H9 (cell line): ENCODE results near the gene SKAP1. TPM values are rescaled to one million over a fixed set of nuclear protein-coding genes. Genes with fewer than 3 reads are reported as not detected.

Experiments
- DNase-seq: peaks from one replicate; pipeline ENCODE4 v3.0.0-alpha.2; 2017
- H2AFZ ChIP-seq: one replicate; pipeline ENCODE4 v1.6.1; 2013; ENCODE audit warnings: mild to moderate bottlenecking, low read length, control low read depth, moderate library complexity
- H2AK5ac ChIP-seq: 2 replicates; pipeline ENCODE4 v1.6.1; 2013; ENCODE audit warnings: low read length, control low read depth, mixed read lengths; ENCODE audit not compliant: insufficient read length
- H2BK120ac ChIP-seq: one replicate; pipeline ENCODE4 v1.6.1; 2013; ENCODE audit warnings: low read depth, mild to moderate bottlenecking, low read length, control low read depth, inconsistent platforms; ENCODE audit not compliant: poor library complexity, severe bottlenecking
- H2BK12ac ChIP-seq: 2 replicates; pipeline ENCODE4 v1.6.1; 2013; ENCODE audit warnings: low read length, control low read depth, mixed read lengths, low read depth; ENCODE audit not compliant: insufficient read length
- H2BK15ac ChIP-seq: 2 replicates; pipeline ENCODE4 v1.6.1; 2013; ENCODE audit warnings: low read depth, low read length, control low read depth
- H2BK20ac ChIP-seq: one replicate; pipeline ENCODE4 v1.6.1; 2013; ENCODE audit warnings: low read depth, mild to moderate bottlenecking, low read length, control low read depth, inconsistent platforms; ENCODE audit not compliant: poor library complexity, severe bottlenecking
- H2BK5ac ChIP-seq: 2 replicates; pipeline ENCODE4 v1.6.1; 2013; ENCODE audit warnings: low read length, control low read depth, mixed read lengths; ENCODE audit not compliant: insufficient read length
- H3K14ac ChIP-seq: 2 replicates; pipeline ENCODE4 v1.6.1; 2013; ENCODE audit warnings: low read length, control low read depth; ENCODE audit not compliant: insufficient read depth
- H3K18ac ChIP-seq: 2 replicates; pipeline ENCODE4 v1.6.1; 2013; ENCODE audit warnings: low read depth, mild to moderate bottlenecking, mixed read lengths, low read length, control low read depth; ENCODE audit not compliant: insufficient read length
- H3K23ac ChIP-seq: 2 replicates; pipeline ENCODE4 v1.6.1; 2013; ENCODE audit warnings: low read length, control low read depth, mixed read lengths, low read depth; ENCODE audit not compliant: insufficient read length
- H3K23me2 ChIP-seq: 2 replicates; pipeline ENCODE4 v1.6.1; 2013; ENCODE audit warnings: low read depth, mild to moderate bottlenecking, mixed read lengths, low read length, control low read depth; ENCODE audit not compliant: insufficient read length, poor library complexity, severe bottlenecking
- H3K27ac ChIP-seq: 2 replicates; pipeline ENCODE4 v1.5.1; 2013; ENCODE audit warnings: low read length, control low read depth, mixed read lengths, low read depth; ENCODE audit not compliant: insufficient read length
- H3K27me3 ChIP-seq: 2 replicates; pipeline ENCODE4 v1.6.1; 2013; ENCODE audit warnings: low read length, control low read depth, inconsistent platforms; ENCODE audit not compliant: insufficient read depth
- H3K4ac ChIP-seq: 2 replicates; pipeline ENCODE4 v1.6.1; 2013; ENCODE audit warnings: low read depth, mild to moderate bottlenecking, control low read depth, inconsistent platforms, low read length, moderate library complexity
- H3K4me1 ChIP-seq: 2 replicates; pipeline ENCODE4 v1.6.1; 2013; ENCODE audit warnings: low read length, control low read depth, inconsistent platforms; ENCODE audit not compliant: insufficient read depth
- H3K4me2 ChIP-seq: 2 replicates; pipeline ENCODE4 v1.6.1; 2013; ENCODE audit warnings: low read length, control low read depth, mixed read lengths; ENCODE audit not compliant: insufficient read length, insufficient read depth
- H3K56ac ChIP-seq: 2 replicates; pipeline ENCODE4 v1.6.1; 2013; ENCODE audit warnings: low read depth, mild to moderate bottlenecking, mixed read lengths, low read length, control low read depth; ENCODE audit not compliant: insufficient read length
- H3K79me1 ChIP-seq: 2 replicates; pipeline ENCODE4 v1.6.1; 2013; ENCODE audit warnings: low read depth, mild to moderate bottlenecking, moderate library complexity, low read length, control low read depth, inconsistent platforms; ENCODE audit not compliant: insufficient read depth, poor library complexity, severe bottlenecking
- H3K79me2 ChIP-seq: 2 replicates; pipeline ENCODE4 v1.6.1; 2013; ENCODE audit warnings: low read length, control low read depth, inconsistent platforms; ENCODE audit not compliant: insufficient read depth
- H3K9ac ChIP-seq: 2 replicates; pipeline ENCODE4 v1.6.1; 2013; ENCODE audit warnings: low read length, control low read depth, mixed read lengths; ENCODE audit not compliant: insufficient read length; ENCODE audit errors: extremely low read depth
- H3K9me3 ChIP-seq: one replicate; pipeline ENCODE4 v1.6.1; 2013; ENCODE audit warnings: low read depth, low read length, inconsistent platforms; ENCODE audit not compliant: control insufficient read depth
- H3T11ph ChIP-seq: one replicate; pipeline ENCODE4 v1.6.1; 2013; ENCODE audit warnings: mild to moderate bottlenecking, low read length, control low read depth, inconsistent platforms
- H4K20me1 ChIP-seq: one replicate; pipeline ENCODE4 v1.6.1; 2013; ENCODE audit not compliant: control insufficient read depth, insufficient read length, insufficient read depth
- H4K5ac ChIP-seq: 2 replicates; pipeline ENCODE4 v1.6.1; 2013; ENCODE audit warnings: low read depth, mild to moderate bottlenecking, mixed read lengths, low read length, control low read depth; ENCODE audit not compliant: insufficient read length
- H4K8ac ChIP-seq: replicated peaks from 2 replicates; pipeline ENCODE4 v1.6.1; 2013; ENCODE audit warnings: low read length, control low read depth, mixed read lengths, low read depth; ENCODE audit not compliant: insufficient read length
- H4K91ac ChIP-seq: 2 replicates; pipeline ENCODE4 v1.6.1; 2013; ENCODE audit warnings: low read depth, mild to moderate bottlenecking, moderate library complexity, mixed read lengths, low read length, control low read depth; ENCODE audit not compliant: insufficient read length
- H3K27ac Mint-ChIP-seq, 3 experiments: 2 replicates in 2 of 3; 3 replicates in 1 of 3; pipeline ENCODE4 v1.8.0; 2020 to 2021; ENCODE audit warnings: mixed read lengths in 3 of 3, mild to moderate bottlenecking in 1 of 3, moderate library complexity in 1 of 3
- H3K27me3 Mint-ChIP-seq: 2 replicates; pipeline ENCODE4 v1.8.0; 2021; ENCODE audit warnings: low read depth, mild to moderate bottlenecking, moderate library complexity, mixed read lengths
- H3K36me3 Mint-ChIP-seq, 3 experiments: 2 replicates in 2 of 3; 3 replicates in 1 of 3; pipeline ENCODE4 v1.8.0; 2020 to 2021; ENCODE audit warnings: low read depth in 3 of 3, mixed read lengths in 3 of 3; ENCODE audit not compliant: insufficient read depth in 1 of 3
- H3K4me1 Mint-ChIP-seq, 2 experiments: 2 replicates each; pipeline ENCODE4 v1.8.0; 2020; ENCODE audit warnings: mixed read lengths in 2 of 2
- H3K4me3 Mint-ChIP-seq, 2 experiments: 2 replicates in 1 of 2; 3 replicates in 1 of 2; pipeline ENCODE4 v1.8.0; 2020 to 2021; ENCODE audit warnings: mild to moderate bottlenecking in 2 of 2, mixed read lengths in 2 of 2, moderate library complexity in 1 of 2
- H3K9me3 Mint-ChIP-seq, 2 experiments: 2 replicates in 1 of 2; 3 replicates in 1 of 2; pipeline ENCODE4 v1.8.0; 2020; ENCODE audit warnings: mild to moderate bottlenecking in 2 of 2, mixed read lengths in 2 of 2, moderate library complexity in 1 of 2
- CTCF ChIP-seq: fragments of 200-600 bp; sonication (generic); conservative IDR thresholded peaks from 3 replicates; pipeline ENCODE4 v1.8.0; 2021; ENCODE audit warnings: antibody characterized with exemption, mild to moderate bottlenecking
- WGBS: extraction: QIAGEN DNeasy Blood & Tissue Kit; methylation state at CpG from one replicate; pipeline ENCODE4 v1.1.7; 2013; ENCODE audit warnings: missing lambda C conversion rate, low lambda C conversion rate, mixed read lengths; ENCODE audit not compliant: insufficient read length; ENCODE audit errors: extremely low coverage; 5-methylcytosine and 5-hydroxymethylcytosine counted together
- total RNA-seq: library from RNA; stranded (reverse); gene quantifications from 2 replicates; pipeline ENCODE4 v1.2.1, GENCODE V29; 2021

The SKAP1 gene
- total RNA-seq, 1 experiment from 2014 or later = not detected

DNA sequence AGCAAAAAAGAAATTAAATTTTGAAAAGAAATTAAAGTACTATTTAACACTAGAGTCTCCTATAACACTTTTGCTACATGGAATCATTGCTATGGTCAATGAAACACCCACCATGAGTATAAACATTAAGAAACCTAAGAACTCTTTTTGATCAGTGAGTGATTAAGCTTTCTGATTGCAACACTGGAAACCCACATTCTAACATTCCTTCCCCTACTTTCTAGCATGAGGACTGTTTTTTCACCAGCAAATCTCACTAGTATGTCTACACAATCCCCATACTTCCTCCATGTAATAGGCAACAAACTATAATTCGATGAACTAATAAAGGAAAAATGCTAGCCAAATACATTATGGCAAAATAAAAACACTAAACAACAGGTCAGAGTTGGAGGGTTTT is 54.7 kb downstream of the SKAP1 start:
- Histone ChIP-seq H2AFZ (no peak overlapping the region), H4K91ac (no peak overlapping the region), H2BK5ac (no peak overlapping the region), H2BK12ac (no peak overlapping the region), H3K23ac (no peak overlapping the region), H2BK15ac (no peak overlapping the region), H3K27me3 (no peaks in the 10 kb centered on the region), H3K4me2 (no peak overlapping the region), H4K20me1 (no peaks in the 10 kb centered on the region), H3K4ac (no peak overlapping the region), H3T11ph (no peak overlapping the region), H3K27ac (no peak overlapping the region), H2BK120ac (no peak overlapping the region), H3K14ac (no peak overlapping the region), H3K23me2 (no peaks in the 10 kb centered on the region), H4K8ac (no peak overlapping the region), H3K4me1 (no peaks in the 10 kb centered on the region), H3K79me1 (no peaks in the 10 kb centered on the region), H3K9me3 (no peaks in the 10 kb centered on the region), H3K9ac (no peak overlapping the region), H3K56ac (no peak overlapping the region), H3K18ac (no peak overlapping the region), H3K79me2 (no peaks in the 10 kb centered on the region), H4K5ac (no peak overlapping the region), H2AK5ac (no peak overlapping the region), H2BK20ac (no peak overlapping the region)
- Mint-ChIP-seq H3K9me3 (no peaks in the 10 kb centered on the region), H3K4me3 (no peak overlapping the region), H3K27ac (no peak overlapping the region), H3K27me3 (peaks cover 32% of the 10 kb centered on the region), H3K36me3 (no peaks in the 10 kb centered on the region), H3K4me1 (no peaks in the 10 kb centered on the region)
- no peak for TF ChIP-seq CTCF
- DNase-seq = no peak
- WGBS = no CpG with 5 or more reads among the region's 1 CpG
